Immature natural killer cell (primary cell): ENCODE measurements around the gene CACNG3. TPM values are rescaled to one million over a fixed set of nuclear protein-coding genes. Genes with fewer than 3 reads are reported as not detected.
"Not testable (repeated sequence)": the region's sequence is repeated elsewhere in the genome, so short reads cannot be mapped to it uniquely, and the experiment has no call there.

Source experiments
- DNase-seq, 3 donors: peaks; one replicate each; pipeline ENCODE4 v3.0.0; 2022; ENCODE audit warnings: mixed read lengths in 1 of 3
- H3K27ac Mint-ChIP-seq, 6 donors: one replicate each; pipeline ENCODE4 v1.8.0; 2020; ENCODE audit warnings: mixed read lengths in 6 of 6, mild to moderate bottlenecking in 5 of 6, inconsistent platforms in 4 of 6, moderate library complexity in 3 of 6
- H3K27me3 Mint-ChIP-seq, 3 donors: one replicate each; pipeline ENCODE4 v1.8.0; 2020 to 2021; ENCODE audit warnings: low read depth in 3 of 3, mild to moderate bottlenecking in 3 of 3, mixed read lengths in 3 of 3, moderate library complexity in 3 of 3, inconsistent platforms in 1 of 3
- H3K36me3 Mint-ChIP-seq, 3 donors: one replicate each; pipeline ENCODE4 v1.8.0; 2020; ENCODE audit warnings: mixed read lengths in 3 of 3, inconsistent platforms in 2 of 3, mild to moderate bottlenecking in 2 of 3
- H3K4me1 Mint-ChIP-seq, 2 donors: one replicate each; pipeline ENCODE4 v1.8.0; 2020; ENCODE audit warnings: inconsistent platforms in 2 of 2, mild to moderate bottlenecking in 2 of 2, mixed read lengths in 2 of 2, moderate library complexity in 1 of 2
- H3K4me3 Mint-ChIP-seq, 5 donors: one replicate each; pipeline ENCODE4 v1.8.0; 2020; ENCODE audit warnings: mild to moderate bottlenecking in 5 of 5, mixed read lengths in 5 of 5, inconsistent platforms in 3 of 5, moderate library complexity in 3 of 5
- H3K9me3 Mint-ChIP-seq, 6 donors: one replicate each; pipeline ENCODE4 v1.8.0; 2020; ENCODE audit warnings: mild to moderate bottlenecking in 6 of 6, mixed read lengths in 6 of 6, inconsistent platforms in 4 of 6, moderate library complexity in 3 of 6
- polyA plus RNA-seq, 3 donors: library from polyadenylated mRNA; unstranded; fragments of 300-500 nt; fragmentation: Illumina TruSeq; gene quantifications; one replicate each; pipeline ENCODE4 v1.2.3, GENCODE V29; 2021

The CACNG3 gene
- polyA plus RNA-seq, 3 donors from 2014 or later = not detected

- no peaks in the 10 kb centered on the region for H3K4me1 Mint-ChIP-seq
- DNase-seq = no peak
- H3K4me3 Mint-ChIP-seq = no peak overlapping the region
- no peaks in the 10 kb centered on the region for H3K36me3 Mint-ChIP-seq
- peaks cover 1 to 6% (median 3%) of the 10 kb centered on the region in 3 donors for H3K27me3 Mint-ChIP-seq
- no peaks in the 10 kb centered on the region for H3K9me3 Mint-ChIP-seq
- no peak overlapping the region for H3K27ac Mint-ChIP-seq
Observed at GRCh38 chr16:24288516-24288915, 32.4 kb downstream of the CACNG3 start.

DNA sequence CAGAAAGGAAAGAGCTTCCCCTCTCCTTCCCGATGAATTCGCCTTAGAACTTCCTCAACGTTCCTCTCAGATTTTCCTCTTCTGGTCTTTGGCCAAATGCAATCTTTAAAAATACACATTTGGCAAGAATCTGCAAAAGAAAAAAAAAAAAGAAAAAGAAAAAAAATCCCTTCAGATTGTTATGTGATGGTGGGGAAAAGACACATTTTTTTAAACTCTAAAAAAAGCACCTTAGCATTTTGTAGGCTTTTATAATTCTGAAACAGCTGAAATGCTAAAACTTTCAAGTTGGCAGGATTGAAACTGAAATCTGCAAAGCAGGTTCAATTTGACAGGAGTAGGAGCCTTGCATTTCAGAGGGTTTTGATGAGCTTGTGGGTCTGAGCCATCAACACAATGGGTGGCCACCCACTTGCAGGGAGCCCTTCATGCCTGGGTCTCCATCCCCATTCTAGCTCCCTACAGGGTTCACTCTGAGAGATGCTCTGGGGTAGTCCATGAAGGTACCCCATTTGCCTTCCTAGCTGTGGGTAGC lies 33.1 kb downstream of the CACNG3 start:
- Mint-ChIP-seq H3K27me3 (peaks cover 5 to 6% (median 5%) of the 10 kb centered on the region in 3 donors), H3K4me3 (no peak overlapping the region), H3K4me1 (no peaks in the 10 kb centered on the region), H3K27ac (no peak overlapping the region), H3K36me3 (no peaks in the 10 kb centered on the region), H3K9me3 (no peaks in the 10 kb centered on the region)
- no peak for DNase-seq

GRCh38 chr16:24291932-24292331 lies 35.8 kb downstream of the CACNG3 start:
- no peaks in the 10 kb centered on the region for H3K9me3 Mint-ChIP-seq
- H3K4me1 Mint-ChIP-seq = no peaks in the 10 kb centered on the region
- no peak for DNase-seq
- H3K27me3 Mint-ChIP-seq = peaks cover 5 to 8% (median 6%) of the 10 kb centered on the region in 3 donors
- H3K27ac Mint-ChIP-seq = no peak overlapping the region
- no peak overlapping the region for H3K4me3 Mint-ChIP-seq
- no peaks in the 10 kb centered on the region for H3K36me3 Mint-ChIP-seq

DNA sequence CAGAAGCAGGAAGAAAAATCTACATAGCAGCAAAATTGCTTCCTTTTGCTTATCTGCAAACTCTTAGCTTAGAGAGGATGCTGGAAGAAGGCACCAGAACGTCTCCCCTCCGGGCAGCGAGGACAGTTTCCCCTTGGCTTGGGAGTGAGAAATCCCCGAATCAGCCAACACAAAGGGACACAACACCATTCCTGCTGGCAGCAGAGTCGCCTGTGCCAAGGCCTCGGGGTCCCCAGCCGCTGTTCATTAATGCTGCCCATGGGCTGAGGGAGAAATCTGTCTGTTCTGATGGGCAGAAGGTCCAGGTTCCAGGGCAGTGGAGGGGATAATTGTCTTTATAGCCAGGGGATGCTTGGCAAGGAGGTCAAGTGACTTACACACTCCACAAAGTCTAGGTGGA lies 38.0 kb downstream of the CACNG3 start:
- H3K27ac Mint-ChIP-seq = no peak overlapping the region
- no peaks in the 10 kb centered on the region for H3K36me3 Mint-ChIP-seq
- DNase-seq = no peak
- no peaks in the 10 kb centered on the region for H3K9me3 Mint-ChIP-seq
- H3K27me3 Mint-ChIP-seq = peaks cover 5 to 8% (median 5%) of the 10 kb centered on the region in 3 donors
- H3K4me1 Mint-ChIP-seq = no peaks in the 10 kb centered on the region
- no peak overlapping the region for H3K4me3 Mint-ChIP-seq

DNA sequence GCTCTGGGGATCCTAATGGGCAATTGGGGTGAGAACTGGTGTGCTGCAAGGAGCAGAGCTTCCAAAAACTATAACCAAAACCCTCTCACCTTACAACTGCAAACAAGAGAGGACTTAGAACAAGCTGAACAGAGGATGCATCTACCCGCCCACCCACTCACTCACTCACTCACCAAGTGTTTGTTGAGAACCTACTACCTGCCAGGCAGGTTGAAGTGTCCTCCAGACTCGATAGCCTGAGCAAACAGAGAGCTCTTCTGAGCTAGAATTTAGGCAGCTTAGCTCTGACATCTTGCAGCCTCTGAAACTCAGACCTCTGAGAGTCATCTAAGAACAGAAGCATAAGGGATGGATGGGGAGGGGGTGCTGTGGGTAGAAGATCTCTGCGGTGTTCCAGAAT lies 41.2 kb downstream of the CACNG3 start:
- no peak overlapping the region for H3K27ac Mint-ChIP-seq
- H3K4me1 Mint-ChIP-seq = no peaks in the 10 kb centered on the region
- no peak overlapping the region for H3K4me3 Mint-ChIP-seq
- H3K27me3 Mint-ChIP-seq = peaks cover 2 to 10% (median 9%) of the 10 kb centered on the region in 3 donors
- H3K36me3 Mint-ChIP-seq = no peaks in the 10 kb centered on the region
- no peaks in the 10 kb centered on the region for H3K9me3 Mint-ChIP-seq
- DNase-seq = no peak

- Mint-ChIP-seq H3K27ac (no peak overlapping the region), H3K27me3 (peaks cover 2 to 10% (median 9%) of the 10 kb centered on the region in 3 donors), H3K4me3 (no peak overlapping the region), H3K9me3 (no peaks in the 10 kb centered on the region), H3K36me3 (no peaks in the 10 kb centered on the region), H3K4me1 (no peaks in the 10 kb centered on the region)
- no peak for DNase-seq
Observed at GRCh38 chr16:24298548-24299167, 42.5 kb downstream of the CACNG3 start.

GRCh38 chr16:24300750-24301149 lies 44.6 kb downstream of the CACNG3 start:
- H3K4me3 Mint-ChIP-seq, H3K4me1 Mint-ChIP-seq, H3K27me3 Mint-ChIP-seq, DNase-seq, H3K9me3 Mint-ChIP-seq, H3K27ac Mint-ChIP-seq, H3K36me3 Mint-ChIP-seq: not testable (repeated sequence)

DNA sequence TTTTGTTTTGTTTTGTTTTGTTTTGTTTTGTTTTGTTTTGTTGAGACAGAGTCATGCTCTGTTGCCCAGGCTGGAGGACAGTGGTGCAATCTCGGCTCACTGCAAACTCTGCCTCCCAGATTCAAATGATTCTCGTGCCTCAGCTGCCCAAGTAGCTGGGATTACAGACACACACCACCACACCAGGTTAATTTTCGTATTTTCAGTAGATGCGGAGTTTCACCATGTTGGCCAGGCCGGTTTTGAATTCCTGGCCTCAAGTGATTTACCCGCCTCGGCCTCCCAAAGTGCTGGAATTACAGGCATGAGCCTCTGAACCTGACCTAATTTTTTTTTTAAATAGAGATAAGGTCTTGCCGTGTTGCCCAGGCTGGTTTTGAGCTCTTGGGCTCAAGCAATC lies 46.5 kb downstream of the CACNG3 start:
- Mint-ChIP-seq H3K4me1 (no peaks in the 10 kb centered on the region), H3K9me3 (no peaks in the 10 kb centered on the region), H3K27me3 (peaks cover 0 to 8% (median 8%) of the 10 kb centered on the region in 3 donors), H3K27ac (no peak overlapping the region), H3K36me3 (no peaks in the 10 kb centered on the region), H3K4me3 (no peak overlapping the region)
- DNase-seq = no peak

GRCh38 chr16:24308200-24308599 lies 52.1 kb downstream of the CACNG3 start:
- Mint-ChIP-seq H3K4me1 (no peaks in the 10 kb centered on the region), H3K36me3 (no peaks in the 10 kb centered on the region)

DNA sequence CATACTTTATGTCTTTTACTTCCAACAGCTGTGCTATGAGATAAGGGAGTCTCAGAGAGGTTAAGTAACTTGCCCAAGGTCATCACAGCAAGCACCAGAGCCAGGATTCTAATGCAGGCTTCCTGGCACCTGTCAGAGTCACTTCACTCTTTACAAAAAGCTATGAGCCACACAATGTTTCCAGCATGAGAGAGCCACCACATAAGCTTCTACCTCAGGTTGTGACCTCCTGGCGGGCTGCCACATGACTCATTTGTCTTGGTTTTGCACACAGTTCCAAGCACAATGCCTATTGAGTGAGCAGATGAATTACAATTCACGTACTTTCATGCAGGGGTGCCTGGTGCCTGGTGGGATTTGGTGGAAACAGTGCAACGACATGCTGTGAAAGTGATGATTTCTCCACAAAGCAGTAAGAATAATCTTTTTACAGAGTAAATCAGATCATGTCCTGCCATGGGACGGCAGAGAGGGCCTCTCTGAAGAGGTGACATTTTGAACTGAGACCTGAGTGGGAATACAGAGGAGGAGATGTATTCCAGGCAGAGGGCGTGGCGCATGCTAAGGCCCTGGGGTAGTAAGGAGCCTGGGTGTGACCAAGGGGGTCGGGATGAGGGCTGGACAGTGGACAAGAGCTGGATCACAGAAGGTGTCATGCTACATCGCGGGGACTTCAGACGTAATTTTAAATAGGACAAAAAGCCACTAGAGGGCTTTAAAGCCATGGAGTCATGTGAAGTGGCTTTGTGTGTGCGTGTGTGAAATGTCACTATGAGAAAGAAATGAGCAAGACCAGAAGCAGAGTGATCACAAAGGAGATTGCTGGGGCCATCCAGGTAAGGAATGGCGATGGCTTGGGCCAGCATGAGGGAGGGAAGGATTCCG lies 53.4 kb downstream of the CACNG3 start:
- Mint-ChIP-seq H3K27me3 (peaks cover 5 to 21% (median 6%) of the 10 kb centered on the region in 3 donors), H3K4me1 (no peaks in the 10 kb centered on the region), H3K36me3 (no peaks in the 10 kb centered on the region), H3K9me3 (no peaks in the 10 kb centered on the region), H3K4me3 (no peak overlapping the region), H3K27ac (no peak overlapping the region)
- no peak for DNase-seq

More at GRCh38 chr16:24308200-24308599, 52.1 kb downstream of the CACNG3 start:
- Mint-ChIP-seq H3K4me3 (no peak overlapping the region), H3K27me3 (peaks cover 5 to 20% (median 6%) of the 10 kb centered on the region in 3 donors), H3K9me3 (no peaks in the 10 kb centered on the region), H3K27ac (no peak overlapping the region)
- DNase-seq = no peak

GRCh38 chr16:24315343-24315742 lies 59.2 kb downstream of the CACNG3 start:
- Mint-ChIP-seq H3K27ac (no peak overlapping the region), H3K27me3 (peaks cover 3 to 20% (median 10%) of the 10 kb centered on the region in 3 donors), H3K4me3 (no peak overlapping the region), H3K4me1 (no peaks in the 10 kb centered on the region), H3K9me3 (no peaks in the 10 kb centered on the region), H3K36me3 (no peaks in the 10 kb centered on the region)
- no peak for DNase-seq

GRCh38 chr16:24318680-24319079 lies 62.5 kb downstream of the CACNG3 start:
- Mint-ChIP-seq H3K27me3 (peaks cover 1 to 12% (median 5%) of the 10 kb centered on the region in 3 donors), H3K4me3 (no peak overlapping the region), H3K9me3 (no peaks in the 10 kb centered on the region), H3K4me1 (no peaks in the 10 kb centered on the region), H3K27ac (no peak overlapping the region), H3K36me3 (no peaks in the 10 kb centered on the region)
- no peak for DNase-seq

DNA sequence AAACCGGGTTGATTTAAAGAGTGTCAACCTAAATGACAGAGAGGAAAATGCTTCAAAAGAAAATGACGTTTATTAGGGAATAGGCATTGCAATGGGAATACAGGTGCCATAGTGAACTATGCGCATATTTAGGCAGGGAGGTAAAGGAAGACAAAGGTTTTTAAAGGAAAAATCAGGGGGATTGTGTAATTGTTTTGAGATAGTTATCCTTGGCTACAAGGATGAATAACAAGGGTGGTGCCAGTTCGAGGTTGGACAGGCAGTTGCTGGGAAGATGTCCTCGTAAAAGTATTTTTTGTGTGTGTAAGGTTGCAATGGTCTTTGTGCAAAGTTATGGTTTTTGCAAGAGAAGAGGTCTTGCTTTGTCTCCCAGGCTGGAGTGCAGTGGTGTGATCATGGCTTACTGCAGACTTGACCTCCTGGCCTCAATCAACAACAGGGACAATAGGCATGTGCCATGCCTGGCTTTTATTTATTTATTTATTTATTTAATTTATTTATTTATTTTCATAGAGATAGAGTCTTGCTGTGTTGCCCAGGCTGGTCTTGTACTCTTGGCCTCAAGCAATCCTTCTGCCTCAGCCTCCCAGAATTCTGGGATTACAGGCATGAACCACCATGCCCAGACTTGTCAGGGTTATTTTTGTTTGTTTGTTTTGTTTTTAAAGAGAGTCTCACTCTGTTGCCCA lies 63.1 kb downstream of the CACNG3 start:
- no peaks in the 10 kb centered on the region for H3K36me3 Mint-ChIP-seq
- H3K9me3 Mint-ChIP-seq = no peaks in the 10 kb centered on the region
- no peak for DNase-seq
- no peaks in the 10 kb centered on the region for H3K4me1 Mint-ChIP-seq
- no peak overlapping the region for H3K4me3 Mint-ChIP-seq
- H3K27me3 Mint-ChIP-seq = peaks cover 1 to 12% (median 5%) of the 10 kb centered on the region in 3 donors
- H3K27ac Mint-ChIP-seq = no peak overlapping the region

DNA sequence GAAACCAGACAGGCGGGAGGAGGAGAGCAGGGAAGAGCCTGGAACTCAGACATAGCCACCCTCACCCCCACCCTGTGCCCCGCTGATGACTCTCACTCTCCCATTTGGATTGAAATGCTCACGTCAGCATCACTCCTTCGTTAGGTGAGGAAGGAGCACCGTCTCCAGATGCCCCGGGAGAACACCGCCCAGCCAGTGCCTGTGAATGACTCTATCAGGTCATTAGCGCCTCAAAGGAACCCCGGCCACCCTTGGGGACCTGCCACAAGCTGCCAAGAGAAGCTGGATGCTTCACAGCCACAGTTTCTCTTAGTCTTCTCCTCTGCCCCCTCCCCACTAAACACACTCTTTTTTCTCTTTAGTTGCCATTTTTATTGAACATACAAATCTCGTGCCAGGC lies 66.0 kb downstream of the CACNG3 start:
- Mint-ChIP-seq H3K4me3 (no peak overlapping the region), H3K4me1 (no peaks in the 10 kb centered on the region), H3K9me3 (no peaks in the 10 kb centered on the region), H3K36me3 (no peaks in the 10 kb centered on the region), H3K27ac (no peak overlapping the region), H3K27me3 (peaks cover 1 to 6% (median 4%) of the 10 kb centered on the region in 3 donors)
- DNase-seq = no peak
